Fibroblast of skin of left biceps (primary cell): ENCODE results near the gene CDH4.

Source experiments
- DNase-seq, 2 experiments: peaks; one replicate each; pipeline ENCODE4 v3.0.0-alpha.2; 2013; ENCODE audit warnings: low read depth in 2 of 2

The CDH4 gene

DNA sequence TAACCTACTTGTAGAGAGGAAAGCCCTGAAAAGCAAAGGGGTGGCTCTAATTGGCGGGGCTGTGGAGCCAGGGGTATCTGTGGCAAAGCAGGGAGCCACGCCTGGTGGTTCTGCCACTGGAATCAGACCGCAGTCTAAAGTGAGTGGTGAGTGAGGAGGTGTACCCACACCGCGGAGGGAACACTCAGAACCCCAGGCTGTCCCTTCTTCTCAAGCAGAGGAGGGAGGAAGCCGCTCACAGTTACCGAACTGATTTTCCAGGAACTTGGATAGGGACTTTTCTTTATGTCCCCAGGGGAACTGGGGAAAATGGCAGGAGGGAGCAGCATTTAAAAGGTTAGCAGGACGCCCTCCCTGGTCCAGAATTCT, 526.4 kb downstream of the CDH4 start:
- no peak for DNase-seq

- DNase-seq, result no peak
Observed at GRCh38 chr20:61779176-61779965, 527.3 kb downstream of the CDH4 start.

- DNase-seq, result no peak
Observed at GRCh38 chr20:61780066-61780465, 528.0 kb downstream of the CDH4 start.

DNA sequence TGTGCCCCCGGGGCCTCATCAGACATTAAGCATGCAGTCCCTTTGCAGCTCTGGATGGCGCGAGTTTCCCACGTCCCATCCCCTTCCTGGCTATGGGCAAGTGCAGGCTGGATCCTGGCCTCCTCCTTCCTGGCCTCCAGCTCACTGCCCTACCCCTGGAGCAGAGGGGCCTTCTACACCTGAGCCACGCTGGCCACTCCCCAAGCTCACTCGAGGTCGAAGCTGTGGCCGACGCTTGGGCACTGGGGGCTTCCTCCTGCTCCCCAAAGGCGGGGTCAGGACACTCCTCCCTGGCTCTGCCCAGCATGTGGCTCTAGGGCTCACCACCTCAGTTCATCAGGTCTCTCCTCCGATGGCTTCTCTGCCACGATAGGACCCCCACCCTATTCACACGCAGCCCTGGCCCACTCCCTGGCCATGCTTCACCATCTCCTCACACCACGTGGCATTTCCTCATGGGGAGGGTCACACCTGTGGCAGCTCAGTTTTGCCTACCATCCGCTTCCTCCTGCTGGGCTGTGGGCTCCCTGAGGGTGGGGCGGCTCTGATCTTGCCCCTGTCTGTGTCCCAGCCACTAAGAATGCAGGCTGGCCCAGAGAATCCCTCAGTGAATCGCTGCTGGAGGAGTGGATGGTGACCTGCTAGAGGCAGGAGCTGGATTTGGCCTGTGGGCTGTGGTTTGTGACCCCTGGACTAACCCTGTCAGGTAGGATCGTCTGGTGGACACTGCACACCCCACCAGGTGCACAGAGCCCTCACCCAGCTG, 532.9 kb downstream of the CDH4 start:
- no peak for DNase-seq

GRCh38 chr20:61785567-61785816, 533.4 kb downstream of the CDH4 start:
- no peak for DNase-seq

DNA sequence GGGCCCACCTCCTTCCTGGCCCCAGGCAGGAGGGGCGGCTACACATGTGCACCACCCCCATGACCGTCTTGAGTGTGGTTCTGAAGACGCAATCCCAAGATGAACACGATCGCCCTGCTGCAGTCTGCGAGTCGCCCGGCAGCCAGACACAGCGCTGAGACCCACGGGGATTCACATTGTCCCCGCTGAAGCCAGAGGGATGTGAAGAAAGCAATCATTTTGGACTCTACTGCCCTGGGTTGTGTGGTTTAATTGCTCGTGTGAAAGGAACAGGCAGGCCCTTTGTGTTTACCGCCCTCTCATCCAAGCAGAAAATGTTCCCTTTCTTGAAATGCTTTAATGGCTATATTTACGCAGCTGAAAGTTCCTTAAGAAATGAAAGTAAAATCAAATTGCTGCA, 534.2 kb downstream of the CDH4 start:
- DNase-seq, result no peak

GRCh38 chr20:61788343-61788742, 536.3 kb downstream of the CDH4 start:
- no peak for DNase-seq

- DNase-seq, result no peak
Observed at GRCh38 chr20:61789329-61789728, 537.3 kb downstream of the CDH4 start.

GRCh38 chr20:61790116-61790827, 538.2 kb downstream of the CDH4 start:
- no peak for DNase-seq

- no peak for DNase-seq
Observed at GRCh38 chr20:61791995-61792394, 539.9 kb downstream of the CDH4 start.

DNA sequence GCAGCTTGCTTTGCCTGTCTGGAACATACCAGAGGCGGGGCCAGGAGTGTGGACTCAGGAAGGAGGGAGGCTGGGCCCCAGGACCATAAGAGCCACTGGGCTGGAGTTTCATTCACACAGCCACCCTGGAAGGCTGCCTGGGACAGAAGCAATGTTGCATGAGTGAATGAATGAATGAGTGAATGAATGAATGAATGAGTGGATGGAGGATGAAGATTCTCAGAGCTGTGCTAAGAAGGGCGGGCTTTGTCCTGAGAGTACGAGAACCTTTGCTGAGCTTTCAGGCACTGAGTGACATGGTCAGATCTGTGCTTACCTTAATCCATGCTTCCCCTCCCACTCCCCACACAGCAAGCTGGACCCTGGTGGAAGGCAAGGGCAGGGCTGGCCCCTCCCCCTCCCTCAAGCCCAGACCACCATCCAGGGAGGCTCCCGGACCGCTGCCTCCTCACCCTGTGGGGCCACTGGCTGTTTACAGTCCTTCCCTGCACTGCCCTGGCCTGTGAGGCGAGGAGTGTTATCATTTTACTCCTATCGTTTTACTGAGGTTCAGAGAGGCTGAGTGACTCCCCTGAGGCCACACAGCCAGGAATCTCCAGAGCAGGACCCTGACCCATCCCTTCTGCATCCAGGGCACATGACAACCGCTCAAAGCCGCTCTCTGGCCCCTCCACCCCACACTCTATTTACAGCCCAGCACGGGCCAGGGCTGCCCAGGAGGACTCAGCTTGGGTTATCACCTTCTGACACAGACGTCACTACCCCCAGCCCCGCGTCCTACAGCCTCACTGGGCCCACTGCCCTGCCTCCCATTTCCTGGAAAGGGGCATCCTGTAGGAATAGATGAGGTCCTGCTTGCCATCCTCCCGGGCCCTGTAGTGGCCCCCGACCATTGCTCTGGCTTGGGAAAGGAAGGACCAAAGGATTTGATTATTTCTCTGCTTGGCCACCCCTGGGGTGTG, 543.9 kb downstream of the CDH4 start:
- DNase-seq, result no peak

DNA sequence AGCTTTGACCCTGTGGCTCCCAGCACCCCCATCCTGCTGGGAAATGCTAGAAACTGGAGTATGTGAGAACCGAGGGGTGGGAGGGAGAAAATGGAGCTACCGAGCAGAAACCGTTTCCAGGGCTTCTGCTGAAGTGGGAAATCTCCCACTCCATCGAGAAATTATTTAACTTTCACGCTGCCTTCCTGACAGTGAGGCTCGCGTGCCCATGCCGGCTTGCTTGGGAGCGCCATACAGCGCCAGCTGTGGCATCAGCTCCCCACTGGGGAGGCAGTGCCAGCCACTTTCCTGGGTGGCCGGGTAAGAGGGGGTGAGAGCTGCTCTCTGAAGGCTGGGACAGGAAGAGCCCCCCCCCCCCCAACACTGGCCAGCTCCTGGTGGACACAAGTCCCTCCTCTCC, 544.7 kb downstream of the CDH4 start:
- no peak for DNase-seq

GRCh38 chr20:61797200-61797599, 545.1 kb downstream of the CDH4 start:
- DNase-seq, result no peak

DNA sequence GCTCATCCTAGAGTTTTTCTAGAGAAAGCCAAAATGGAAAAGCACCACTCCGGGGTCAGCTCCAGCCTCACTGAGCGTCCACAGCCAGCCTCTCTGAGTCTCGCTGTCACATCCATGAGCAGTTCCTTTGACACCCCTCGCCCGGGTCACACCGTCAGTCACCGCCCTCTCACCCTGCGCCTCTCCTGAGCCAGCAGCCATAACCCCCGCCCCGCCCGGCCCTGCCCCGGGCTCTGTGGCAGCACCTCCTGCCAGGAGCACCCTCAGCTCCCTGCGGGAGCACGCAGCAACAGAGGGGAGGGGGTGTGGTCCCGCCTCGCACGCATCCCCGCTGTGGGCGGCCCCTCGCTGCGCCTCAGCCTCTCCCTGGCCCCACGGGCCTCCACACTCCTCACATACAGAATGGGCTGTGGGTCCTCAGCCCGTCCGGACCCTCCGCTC, 545.9 kb downstream of the CDH4 start:
- DNase-seq, result no peak

DNA sequence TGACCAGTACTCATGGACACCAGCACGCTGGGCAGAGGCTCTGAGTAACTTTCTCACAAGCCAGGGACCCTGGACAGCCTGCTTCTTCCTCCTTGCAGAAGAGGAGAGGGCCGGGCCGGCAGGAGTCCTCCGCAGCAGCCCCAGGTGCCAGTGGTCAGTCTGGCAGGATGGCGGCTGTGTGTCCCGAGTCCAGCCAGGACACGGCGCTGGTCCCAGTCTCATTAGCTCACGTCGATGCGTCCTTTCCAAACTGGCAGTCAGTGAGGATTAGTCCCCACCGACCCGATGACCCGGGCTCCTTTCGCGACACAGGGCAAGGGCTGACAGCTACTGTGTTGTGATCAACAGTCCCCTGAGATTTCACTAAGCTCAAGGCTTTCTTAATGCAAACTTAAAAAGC, 546.6 kb downstream of the CDH4 start:
- DNase-seq, result no peak

- DNase-seq, result no peak
Observed at GRCh38 chr20:61799394-61799923, 547.4 kb downstream of the CDH4 start.

- no peak for DNase-seq
Observed at GRCh38 chr20:61799928-61800327, 547.9 kb downstream of the CDH4 start.

DNA sequence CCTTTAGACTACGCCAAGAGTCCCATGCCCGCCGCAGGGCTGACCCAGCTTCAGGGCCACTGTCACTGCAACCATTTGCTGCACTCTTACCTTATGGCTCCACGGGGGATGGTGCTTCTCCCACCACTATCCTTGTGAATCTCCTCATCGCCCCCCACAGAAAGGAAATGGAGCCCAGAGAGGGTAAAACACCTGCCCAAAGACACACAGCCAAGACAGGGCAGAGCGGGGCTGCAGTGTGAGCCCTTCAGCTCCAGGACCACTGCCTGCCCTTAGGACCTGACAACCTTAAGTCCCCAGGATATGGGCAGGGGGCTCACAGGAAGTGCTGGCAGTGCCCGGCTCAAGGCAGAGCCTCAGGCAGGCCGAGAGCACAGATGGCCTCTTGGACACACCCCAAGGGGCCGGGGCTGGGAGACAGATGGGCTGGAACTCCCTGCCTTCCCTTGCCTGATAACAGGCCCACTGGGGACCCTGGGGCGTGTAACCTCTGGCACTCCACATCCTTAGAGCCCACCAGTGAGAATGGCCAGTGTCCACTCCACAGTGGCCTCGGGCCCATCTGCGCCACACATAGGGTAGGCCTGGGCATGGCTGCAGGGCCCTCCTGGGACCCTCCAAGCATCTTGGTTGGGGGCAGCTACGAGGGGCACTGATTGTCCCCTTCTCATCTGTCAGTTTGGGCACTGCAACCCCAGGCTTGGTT, 548.5 kb downstream of the CDH4 start:
- no peak for DNase-seq

DNA sequence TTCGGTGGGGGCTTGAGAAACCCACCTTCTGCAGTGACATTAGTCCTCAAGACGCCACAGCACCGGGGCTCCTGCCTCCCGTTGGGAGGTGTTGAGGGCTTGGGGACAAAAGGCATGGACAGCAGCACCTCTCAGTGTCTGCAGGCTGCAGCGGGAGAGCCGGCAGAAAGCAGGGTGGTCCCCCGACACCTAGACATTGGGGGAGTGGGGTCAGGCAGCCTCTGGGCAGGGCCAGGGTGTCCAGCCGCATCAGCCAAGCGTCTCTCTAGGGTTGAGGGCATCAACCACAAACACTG, 549.0 kb downstream of the CDH4 start:
- DNase-seq, result no peak

DNA sequence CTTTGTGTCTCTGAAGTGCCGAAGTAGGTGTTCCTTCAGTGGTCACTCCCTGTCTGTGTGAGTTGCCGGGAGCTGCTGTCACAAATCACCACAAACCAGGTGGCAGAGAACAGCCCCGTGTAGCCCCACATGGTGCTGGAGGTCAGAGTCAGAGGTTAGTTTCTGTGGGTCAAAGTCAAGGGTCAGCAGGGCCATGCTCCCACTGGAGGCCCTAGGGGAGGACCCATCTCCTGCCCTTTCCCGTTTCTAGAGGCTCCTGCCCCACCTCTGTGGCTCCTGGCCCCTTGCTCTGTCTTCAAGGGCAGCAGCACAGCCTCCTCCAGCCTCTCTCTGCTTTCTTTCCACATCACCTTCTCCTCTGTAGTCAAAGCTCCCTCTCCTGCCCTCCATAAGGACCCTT, 549.4 kb downstream of the CDH4 start:
- DNase-seq, result no peak

DNA sequence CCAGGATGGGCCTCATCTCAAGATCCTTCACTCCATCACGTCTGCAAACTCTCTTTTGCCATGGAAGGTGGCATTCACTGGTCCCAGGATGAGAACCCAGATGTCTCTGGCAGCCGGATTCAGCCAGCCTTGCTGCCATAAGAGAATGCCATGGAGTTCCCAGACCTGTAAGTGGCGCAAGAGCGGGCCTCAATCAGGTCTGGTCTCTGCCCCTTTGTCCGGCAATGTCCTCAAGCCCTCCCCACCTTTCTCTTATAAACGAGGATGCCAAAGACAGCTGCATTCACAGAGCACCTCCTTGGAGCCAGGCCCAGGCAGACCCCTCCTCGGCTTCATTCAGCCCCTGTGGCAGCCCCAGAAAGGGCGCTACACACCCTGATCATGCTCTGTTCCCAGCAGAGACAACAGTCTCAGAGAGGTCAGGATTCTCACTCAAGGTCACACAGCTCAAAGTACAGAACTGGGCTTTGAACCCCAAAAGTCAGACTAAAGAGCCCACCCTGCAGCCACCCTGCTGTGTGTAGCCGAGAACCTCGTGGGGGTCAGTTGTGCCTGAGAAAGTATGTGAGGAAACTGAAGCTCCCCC, 549.9 kb downstream of the CDH4 start:
- DNase-seq, result no peak
